HepG2 (cell line): Measurements from ENCODE around the gene IRF2. TPM values are rescaled to one million over a fixed set of nuclear protein-coding genes. Genes with fewer than 3 reads are reported as not detected.
A peak's percentile ranks its signal among the peaks of the same experiment; 100 is the strongest.

Source experiments
- ASH2L ChIP-seq: fragments of 300-600, 200-600 bp; sonication (generic); IDR thresholded peaks from 2 replicates; pipeline ENCODE4 v1.7.0; 2017; ENCODE audit warnings: low read depth, mild to moderate bottlenecking, moderate library complexity, mixed read lengths, low read length; ENCODE audit not compliant: insufficient read length
- ATF3 ChIP-seq: sonication (generic); formaldehyde crosslinking; IDR thresholded peaks from 2 replicates; pipeline ENCODE4 v1.4.0; 2020; ENCODE audit warnings: missing genetic modification reagents
- CCAR2 ChIP-seq: fragments of 200-400 bp; formaldehyde crosslinking; optimal IDR thresholded peaks from 2 replicates; pipeline ENCODE3; 2018; ENCODE audit warnings: low read depth, mild to moderate bottlenecking, low read length, moderate library complexity
- EP300 ChIP-seq, 3 experiments: sonication (generic) in 1 of 3; formaldehyde crosslinking in 1 of 3; IDR thresholded peaks; 2 replicates each; pipeline versions ENCODE4 v1.5.1 to v1.6.1; 2011 to 2020; ENCODE audit warnings: low read depth in 2 of 3, low read length in 2 of 3, borderline replicate concordance in 1 of 3, improper control_type of control experiment in 1 of 3, mild to moderate bottlenecking in 1 of 3, missing genetic modification reagents in 1 of 3, moderate library complexity in 1 of 3
- HDAC1 ChIP-seq: sonication (generic); formaldehyde crosslinking; IDR thresholded peaks from 2 replicates; pipeline ENCODE4 v1.5.1; 2020; ENCODE audit warnings: mild to moderate bottlenecking, missing genetic modification reagents
- HMG20B ChIP-seq: conservative IDR thresholded peaks from 2 replicates; pipeline ENCODE4 v1.6.1; 2016; ENCODE audit warnings: missing genetic modification reagents, missing compliant biosample characterization
- JUN ChIP-seq: sonication (generic); formaldehyde crosslinking; IDR thresholded peaks from 2 replicates; pipeline ENCODE4 v1.4.0; 2020; ENCODE audit warnings: mild to moderate bottlenecking, missing genetic modification reagents
- KDM2A ChIP-seq: sonication (generic); formaldehyde crosslinking; IDR thresholded peaks from 2 replicates; pipeline ENCODE4 v1.4.0; 2020; ENCODE audit warnings: low read depth, missing genetic modification reagents, borderline replicate concordance
- KDM4B ChIP-seq: sonication (generic); formaldehyde crosslinking; IDR thresholded peaks from 2 replicates; pipeline ENCODE4 v1.4.0; 2020; ENCODE audit warnings: missing genetic modification reagents
- KMT2A ChIP-seq: sonication (generic); formaldehyde crosslinking; IDR thresholded peaks from 2 replicates; pipeline ENCODE4 v1.4.0; 2020; ENCODE audit warnings: missing genetic modification reagents
- NFE2 ChIP-seq: sonication (generic); formaldehyde crosslinking; IDR thresholded peaks from 2 replicates; pipeline ENCODE4 v1.4.0; 2020; ENCODE audit warnings: missing genetic modification reagents
- PRPF4 ChIP-seq: fragments of 200-400 bp; formaldehyde crosslinking; IDR thresholded peaks from 2 replicates; pipeline ENCODE4 v1.6.1; 2016; ENCODE audit warnings: low read length, low read depth; ENCODE audit not compliant: poor library complexity, severe bottlenecking
- RFXAP ChIP-seq: sonication (generic); formaldehyde crosslinking; IDR thresholded peaks from 2 replicates; pipeline ENCODE4 v1.4.0; 2020; ENCODE audit warnings: missing genetic modification reagents, borderline replicate concordance
- SP4 ChIP-seq: sonication (generic); formaldehyde crosslinking; IDR thresholded peaks from 2 replicates; pipeline ENCODE4 v1.8.1; 2023; ENCODE audit warnings: mild to moderate bottlenecking, missing genetic modification reagents
- SP5 ChIP-seq: IDR thresholded peaks from 2 replicates; pipeline ENCODE4 v1.6.1; 2016; ENCODE audit warnings: low read depth, borderline replicate concordance
- TBP ChIP-seq: sonication (generic); formaldehyde crosslinking; IDR thresholded peaks from 2 replicates; pipeline ENCODE4 v1.5.0; 2020; ENCODE audit warnings: missing genetic modification reagents
- TEAD3 ChIP-seq: optimal IDR thresholded peaks from 2 replicates; pipeline ENCODE3; 2016; ENCODE audit warnings: borderline replicate concordance
- TFDP1 ChIP-seq: IDR thresholded peaks from 2 replicates; pipeline ENCODE4 v1.6.1; 2016; ENCODE audit warnings: missing compliant biosample characterization, missing genetic modification reagents, borderline replicate concordance
- ZFY ChIP-seq: sonication (generic); formaldehyde crosslinking; IDR thresholded peaks from 2 replicates; pipeline ENCODE4 v1.4.0; 2020; ENCODE audit warnings: missing genetic modification reagents
- ZNF263 ChIP-seq: sonication (generic); formaldehyde crosslinking; IDR thresholded peaks from 2 replicates; pipeline ENCODE4 v1.4.0; 2020; ENCODE audit warnings: missing genetic modification reagents
- ZNF460 ChIP-seq: sonication (generic); formaldehyde crosslinking; IDR thresholded peaks from 2 replicates; pipeline ENCODE4 v1.5.1; 2020; ENCODE audit warnings: missing genetic modification reagents, mild to moderate bottlenecking, borderline replicate concordance
- ZNF674 ChIP-seq: sonication (generic); formaldehyde crosslinking; IDR thresholded peaks from 2 replicates; pipeline ENCODE4 v1.5.0; 2020; ENCODE audit warnings: low read depth, mild to moderate bottlenecking, missing genetic modification reagents
- ZNF709 ChIP-seq: sonication (generic); formaldehyde crosslinking; IDR thresholded peaks from 2 replicates; pipeline ENCODE4 v1.5.0; 2020; ENCODE audit warnings: mild to moderate bottlenecking, missing genetic modification reagents
- ZNF766 ChIP-seq: sonication (generic); formaldehyde crosslinking; IDR thresholded peaks from 2 replicates; pipeline ENCODE4 v1.5.0; 2020; ENCODE audit warnings: missing genetic modification reagents, borderline replicate concordance
- ZNF792 ChIP-seq: IDR thresholded peaks from 2 replicates; pipeline ENCODE4 v1.6.1; 2016
- ZNF891 ChIP-seq: sonication (generic); formaldehyde crosslinking; IDR thresholded peaks from 2 replicates; pipeline ENCODE4 v1.5.0; 2020; ENCODE audit warnings: mild to moderate bottlenecking, missing genetic modification reagents
- polyA plus RNA-seq, 8 experiments: library from polyadenylated mRNA; depleted of rRNA in 3 of 8; stranded (reverse) in 7 of 8; unstranded in 1 of 8; fragments of >200 nt; fragmentation: Illumina TruSeq in 4 of 8; extraction: Trizol in 4 of 8; gene quantifications; 2 replicates each; pipeline versions ENCODE4 v1.2.1 to v1.2.3, GENCODE V29; 2011 to 2016; ENCODE audit warnings: low read depth in 4 of 8, missing spikeins in 1 of 8, mixed read lengths in 1 of 8; ENCODE audit not compliant: insufficient read depth in 1 of 8
- total RNA-seq, 5 experiments: library from RNA; depleted of rRNA; stranded (reverse); fragments of >200 nt; fragmentation: Illumina TruSeq; extraction: Trizol; gene quantifications; 2 replicates each; pipeline ENCODE4 v1.2.3, GENCODE V29; 2016; ENCODE audit warnings: low read depth in 1 of 5
- TF ChIP-seq, protein P1 (sequence below): sonication (generic); formaldehyde crosslinking; IDR thresholded peaks from 2 replicates; pipeline ENCODE4 v1.4.0; 2020; ENCODE audit warnings: missing genetic modification reagents, borderline replicate concordance
- TF ChIP-seq, protein P2 (sequence below): sonication (generic); formaldehyde crosslinking; IDR thresholded peaks from 2 replicates; pipeline ENCODE4 v1.4.0; 2020; ENCODE audit warnings: missing genetic modification reagents

The IRF2 gene
- total and polyA plus RNA-seq, 2 of the 13 experiments (the other 11 are each of a cell fraction or from before 2014, with no cell fraction given), result 15.5 to 28.8 TPM

DNA sequence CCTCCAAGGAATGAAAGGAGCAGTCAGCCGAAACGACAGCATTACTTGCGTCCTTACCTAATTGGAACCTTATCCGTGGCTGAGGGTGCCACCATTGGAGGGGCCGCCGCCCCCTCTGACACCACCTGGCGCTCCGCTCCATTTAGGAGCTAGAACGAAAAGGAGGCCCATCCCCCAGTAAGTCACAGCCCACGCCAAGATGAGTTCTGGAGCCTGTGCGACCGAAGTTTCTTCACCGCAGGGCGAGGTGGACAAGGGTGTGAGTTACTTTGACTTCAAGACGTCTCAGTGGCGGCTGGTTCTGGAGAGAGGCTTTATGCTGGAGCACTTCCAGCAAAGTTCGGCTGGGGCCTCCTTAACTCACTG is 729 bp upstream of the IRF2 start (continued):
- TF ChIP-seq, protein P1, sequence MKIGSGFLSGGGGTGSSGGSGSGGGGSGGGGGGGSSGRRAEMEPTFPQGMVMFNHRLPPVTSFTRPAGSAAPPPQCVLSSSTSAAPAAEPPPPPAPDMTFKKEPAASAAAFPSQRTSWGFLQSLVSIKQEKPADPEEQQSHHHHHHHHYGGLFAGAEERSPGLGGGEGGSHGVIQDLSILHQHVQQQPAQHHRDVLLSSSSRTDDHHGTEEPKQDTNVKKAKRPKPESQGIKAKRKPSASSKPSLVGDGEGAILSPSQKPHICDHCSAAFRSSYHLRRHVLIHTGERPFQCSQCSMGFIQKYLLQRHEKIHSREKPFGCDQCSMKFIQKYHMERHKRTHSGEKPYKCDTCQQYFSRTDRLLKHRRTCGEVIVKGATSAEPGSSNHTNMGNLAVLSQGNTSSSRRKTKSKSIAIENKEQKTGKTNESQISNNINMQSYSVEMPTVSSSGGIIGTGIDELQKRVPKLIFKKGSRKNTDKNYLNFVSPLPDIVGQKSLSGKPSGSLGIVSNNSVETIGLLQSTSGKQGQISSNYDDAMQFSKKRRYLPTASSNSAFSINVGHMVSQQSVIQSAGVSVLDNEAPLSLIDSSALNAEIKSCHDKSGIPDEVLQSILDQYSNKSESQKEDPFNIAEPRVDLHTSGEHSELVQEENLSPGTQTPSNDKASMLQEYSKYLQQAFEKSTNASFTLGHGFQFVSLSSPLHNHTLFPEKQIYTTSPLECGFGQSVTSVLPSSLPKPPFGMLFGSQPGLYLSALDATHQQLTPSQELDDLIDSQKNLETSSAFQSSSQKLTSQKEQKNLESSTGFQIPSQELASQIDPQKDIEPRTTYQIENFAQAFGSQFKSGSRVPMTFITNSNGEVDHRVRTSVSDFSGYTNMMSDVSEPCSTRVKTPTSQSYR (CRISPR knock-in tag), result peak; percentile 49; the same call in 1 of the 2 replicates
- TF ChIP-seq HDAC1 (CRISPR knock-in tag) (peak; percentile 4; the same call in 1 of the 2 replicates), ZNF792 (CRISPR knock-in tag) (no peak), HMG20B (no peak), ZNF709 (peak; percentile 13; the same call in 1 of the 2 replicates), ZNF891 (CRISPR knock-in tag) (no peak), ZNF766 (no peak), TFDP1 (CRISPR knock-in tag) (no peak), TEAD3 (CRISPR knock-in tag) (no peak), NFE2 (CRISPR knock-in tag) (no peak), KMT2A (CRISPR knock-in tag) (no peak), ATF3 (CRISPR knock-in tag) (no peak), RFXAP (CRISPR knock-in tag) (no peak), TBP (CRISPR knock-in tag) (no peak), EP300 (IDR thresholded peaks at IDR 0.05; ENCODE audit: low read depth in 2 of 2, low read length in 2 of 2) (no peak), EP300 (CRISPR knock-in tag; IDR thresholded peaks at IDR 0.05; ENCODE audit: borderline replicate concordance) (no peak), KDM4B (CRISPR knock-in tag) (no peak), JUN (CRISPR knock-in tag) (no peak), KDM2A (CRISPR knock-in tag) (no peak), SP4 (CRISPR knock-in tag) (no peak), ZNF460 (CRISPR knock-in tag) (no peak), ZNF674 (CRISPR knock-in tag) (no peak), CCAR2 (no peak), ASH2L (no peak), PRPF4 (no peak), ZFY (CRISPR knock-in tag) (peak; percentile 51; the same call in 1 of the 2 replicates), SP5 (CRISPR knock-in tag) (no peak), ZNF263 (CRISPR knock-in tag) (no peak)
- TF ChIP-seq, protein P2, sequence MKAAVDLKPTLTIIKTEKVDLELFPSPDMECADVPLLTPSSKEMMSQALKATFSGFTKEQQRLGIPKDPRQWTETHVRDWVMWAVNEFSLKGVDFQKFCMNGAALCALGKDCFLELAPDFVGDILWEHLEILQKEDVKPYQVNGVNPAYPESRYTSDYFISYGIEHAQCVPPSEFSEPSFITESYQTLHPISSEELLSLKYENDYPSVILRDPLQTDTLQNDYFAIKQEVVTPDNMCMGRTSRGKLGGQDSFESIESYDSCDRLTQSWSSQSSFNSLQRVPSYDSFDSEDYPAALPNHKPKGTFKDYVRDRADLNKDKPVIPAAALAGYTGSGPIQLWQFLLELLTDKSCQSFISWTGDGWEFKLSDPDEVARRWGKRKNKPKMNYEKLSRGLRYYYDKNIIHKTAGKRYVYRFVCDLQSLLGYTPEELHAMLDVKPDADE, result 0 out of 2 replicates have a peak, but pooled peaks have one; percentile 45
